ENCODE data around the gene RASGRF2. TPM values are rescaled to one million over a fixed set of nuclear protein-coding genes. Genes with fewer than 3 reads are reported as not detected.

RASGRF2 gene
- polyA plus RNA-seq, 1 donor from 2014 or later = 0.42 TPM

GRCh38 chr5:81005708-81006107, 45.5 kb downstream of the RASGRF2 start:
- TF ChIP-seq TAF1 (IDR thresholded peaks at IDR 0.05; ENCODE audit: low read depth) (no peak), EP300 (conservative IDR thresholded peaks at IDR 0.05; ENCODE audit: poor library complexity, severe bottlenecking) (no peak), EZH2 (IDR thresholded peaks at IDR 0.05; ENCODE audit: borderline replicate concordance, insufficient read depth, low read length, poor library complexity, severe bottlenecking) (no peak), POLR2AphosphoS5 (IDR thresholded peaks at IDR 0.05) (no peak), RAD21 (conservative IDR thresholded peaks at IDR 0.05) (no peak), MXI1 (conservative IDR thresholded peaks at IDR 0.05; ENCODE audit: poor library complexity, severe bottlenecking) (no peak), SMC3 (conservative IDR thresholded peaks at IDR 0.05; ENCODE audit: poor library complexity) (no peak), CTCF (IDR thresholded peaks at IDR 0.05; ENCODE audit: poor library complexity, severe bottlenecking) (no peak), REST (IDR thresholded peaks at IDR 0.05; ENCODE audit: borderline replicate concordance) (no peak)
- H3K79me2 ChIP-seq (replicated peaks; ENCODE audit: insufficient read depth, low read length) = no peaks in the 10 kb centered on the region
- H3F3A ChIP-seq (ENCODE audit: insufficient read depth, low read length, poor library complexity, severe bottlenecking) = no peaks in the 10 kb centered on the region
- H3K27ac ChIP-seq (ENCODE audit: low read length) = no peak overlapping the region
- H3K9me3 ChIP-seq (ENCODE audit: low read length) = no peaks in the 10 kb centered on the region
- no peak overlapping the region for H3K9ac ChIP-seq (ENCODE audit: low read length)
- no peaks in the 10 kb centered on the region for H3K36me3 ChIP-seq (ENCODE audit: insufficient read depth, low read length)
- H3K4me3 ChIP-seq (ENCODE audit: low read length) = no peak overlapping the region
- H3K4me2 ChIP-seq (ENCODE audit: low read length) = no peak overlapping the region
- H3K9me2 ChIP-seq (ENCODE audit: insufficient read depth, low read length) = no peaks in the 10 kb centered on the region
- H3K27me3 ChIP-seq (ENCODE audit: insufficient read depth, low read depth, low read length) = no peaks in the 10 kb centered on the region
- no peak overlapping the region for H2AFZ ChIP-seq (ENCODE audit: low read depth, low read length)
- H4K20me1 ChIP-seq (ENCODE audit: insufficient read depth) = no peaks in the 10 kb centered on the region

DNA sequence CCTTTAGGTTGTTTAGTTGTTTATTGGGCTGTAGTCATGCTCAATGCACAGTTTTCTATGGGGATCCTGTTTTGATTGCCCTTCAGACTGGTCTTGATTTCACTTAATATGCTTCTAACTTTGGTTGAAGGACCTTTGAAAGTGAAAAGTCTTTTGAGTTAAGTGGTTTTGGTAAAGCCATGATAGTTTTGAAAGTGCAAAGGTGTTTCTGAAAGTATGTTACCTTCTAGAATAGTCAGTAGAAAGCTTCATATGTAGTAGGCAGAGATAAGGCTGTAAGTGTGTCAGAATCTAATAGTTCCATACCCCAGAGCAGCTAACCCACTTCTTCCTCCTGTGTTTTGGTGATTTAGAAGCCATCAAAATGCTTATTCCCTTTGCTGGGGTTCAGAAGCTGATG, 46.1 kb downstream of the RASGRF2 start:
- Histone ChIP-seq H3K36me3 (ENCODE audit: insufficient read depth, low read length) (no peaks in the 10 kb centered on the region), H3K9me3 (ENCODE audit: low read length) (no peaks in the 10 kb centered on the region), H3K27me3 (ENCODE audit: insufficient read depth, low read depth, low read length) (no peaks in the 10 kb centered on the region), H3K9me2 (ENCODE audit: insufficient read depth, low read length) (no peaks in the 10 kb centered on the region), H2AFZ (ENCODE audit: low read depth, low read length) (no peak overlapping the region), H3K79me2 (replicated peaks; ENCODE audit: insufficient read depth, low read length) (no peaks in the 10 kb centered on the region), H3K27ac (ENCODE audit: low read length) (no peak overlapping the region), H4K20me1 (ENCODE audit: insufficient read depth) (no peaks in the 10 kb centered on the region), H3K4me3 (ENCODE audit: low read length) (no peak overlapping the region), H3F3A (ENCODE audit: insufficient read depth, low read length, poor library complexity, severe bottlenecking) (no peaks in the 10 kb centered on the region), H3K9ac (ENCODE audit: low read length) (no peak overlapping the region), H3K4me2 (ENCODE audit: low read length) (no peak overlapping the region)
- TF ChIP-seq SMC3 (conservative IDR thresholded peaks at IDR 0.05; ENCODE audit: poor library complexity) = no peak
- TF ChIP-seq EP300 (conservative IDR thresholded peaks at IDR 0.05; ENCODE audit: poor library complexity, severe bottlenecking) = no peak
- no peak for TF ChIP-seq REST (IDR thresholded peaks at IDR 0.05; ENCODE audit: borderline replicate concordance)
- TF ChIP-seq MXI1 (conservative IDR thresholded peaks at IDR 0.05; ENCODE audit: poor library complexity, severe bottlenecking) = no peak
- TF ChIP-seq EZH2 (IDR thresholded peaks at IDR 0.05; ENCODE audit: borderline replicate concordance, insufficient read depth, low read length, poor library complexity, severe bottlenecking) = no peak
- TF ChIP-seq CTCF (IDR thresholded peaks at IDR 0.05; ENCODE audit: poor library complexity, severe bottlenecking) = no peak
- no peak for TF ChIP-seq RAD21 (conservative IDR thresholded peaks at IDR 0.05)
- TF ChIP-seq TAF1 (IDR thresholded peaks at IDR 0.05; ENCODE audit: low read depth) = no peak
- no peak for TF ChIP-seq POLR2AphosphoS5 (IDR thresholded peaks at IDR 0.05)
